NCI-H524 (cell line): ENCODE data around the gene SLC5A12.

Source experiments
- DNase-seq, 2 experiments: peaks; one replicate each; lab custom pipeline; 2025; lab: John Stamatoyannopoulos, UW

Gene SLC5A12

DNA sequence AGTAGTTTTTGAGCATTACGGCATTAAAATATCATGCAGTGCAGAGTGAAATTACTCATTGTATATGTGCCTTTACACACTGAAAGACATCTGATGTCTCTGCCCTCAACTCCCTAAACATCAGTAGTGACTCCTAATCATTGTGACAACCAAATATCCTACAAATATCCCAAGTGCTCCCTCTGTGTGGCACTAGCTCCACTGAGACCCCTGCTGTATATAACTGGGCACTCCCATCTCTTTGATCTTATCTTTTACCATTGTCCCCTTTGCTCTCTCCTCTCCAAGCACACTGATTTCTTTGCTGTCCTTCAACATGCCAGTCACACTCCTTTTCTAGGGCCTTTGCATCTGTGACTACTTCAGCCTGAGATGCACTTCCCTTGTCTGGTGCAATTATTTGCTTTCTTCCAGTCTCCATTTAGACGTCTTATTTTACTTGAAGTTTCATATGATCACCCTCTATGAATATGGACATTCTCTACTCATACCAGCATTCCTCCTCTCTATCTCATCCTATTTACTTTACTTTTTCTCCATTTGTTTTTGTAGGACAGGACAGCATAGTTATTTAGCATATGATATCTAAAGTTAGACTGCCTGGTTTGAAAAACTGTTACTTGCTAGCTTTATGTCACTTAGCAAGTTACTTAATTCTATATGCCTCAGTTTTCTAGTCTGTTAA lies 2.4 kb downstream of the SLC5A12 start:
- DNase-seq, result no peak

DNA sequence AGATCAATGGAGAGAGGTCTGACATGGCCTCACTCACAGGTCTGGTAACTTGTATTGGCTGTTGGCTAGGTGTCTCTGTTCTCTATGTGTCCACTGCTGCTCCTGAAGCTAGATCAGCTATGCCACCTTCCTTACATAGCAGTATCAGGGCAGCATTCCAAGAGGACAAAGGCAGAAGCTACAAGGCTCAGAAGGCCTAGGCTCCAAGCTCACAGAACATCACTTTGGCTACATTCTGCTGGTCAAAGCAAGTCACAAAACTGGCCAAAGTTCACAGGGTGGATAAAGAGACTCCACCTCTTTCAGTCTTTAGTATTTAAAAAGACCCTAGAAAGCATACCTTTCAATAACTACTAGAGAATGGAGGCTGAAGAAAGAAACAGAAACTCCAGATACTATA lies 4.1 kb downstream of the SLC5A12 start:
- no peak for DNase-seq

DNA sequence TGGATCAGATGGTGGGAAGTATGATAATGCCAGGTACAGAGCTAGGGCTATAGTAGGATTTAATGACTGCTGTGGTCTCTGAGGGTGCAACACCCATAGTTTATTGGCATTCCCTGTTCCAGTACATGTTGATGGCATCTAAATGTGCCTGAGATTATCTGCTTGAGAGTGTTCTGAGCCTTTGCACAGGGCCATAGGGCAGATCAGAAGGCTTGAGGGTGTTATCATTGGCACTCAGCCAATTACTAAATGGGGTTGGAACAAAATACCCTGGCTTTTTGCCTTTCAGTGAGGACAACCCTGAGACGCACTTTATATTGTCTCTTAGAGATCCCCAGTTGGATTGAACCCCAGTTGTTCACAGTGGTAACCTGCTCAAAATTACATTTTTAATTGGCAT lies 6.7 kb downstream of the SLC5A12 start:
- no peak for DNase-seq

DNA sequence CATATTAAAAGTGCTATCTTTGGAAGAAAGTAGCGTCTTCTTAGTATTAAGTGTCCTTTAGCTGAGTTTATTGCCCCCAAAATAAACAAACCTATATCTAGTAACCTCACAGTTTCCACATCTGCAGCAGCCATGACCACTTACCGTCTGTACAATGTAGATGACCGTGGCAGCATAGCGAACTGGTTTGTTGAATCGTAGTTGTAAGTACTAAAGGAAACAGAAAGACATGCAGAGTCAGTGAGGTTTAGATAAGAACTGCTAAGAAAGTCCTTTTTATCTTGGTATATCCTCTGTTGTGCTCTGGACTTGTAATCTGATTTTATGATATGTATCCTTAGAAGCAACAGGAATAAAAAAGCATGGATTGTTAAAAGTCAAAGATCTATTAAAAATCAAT lies 9.4 kb downstream of the SLC5A12 start:
- DNase-seq, result no peak

DNA sequence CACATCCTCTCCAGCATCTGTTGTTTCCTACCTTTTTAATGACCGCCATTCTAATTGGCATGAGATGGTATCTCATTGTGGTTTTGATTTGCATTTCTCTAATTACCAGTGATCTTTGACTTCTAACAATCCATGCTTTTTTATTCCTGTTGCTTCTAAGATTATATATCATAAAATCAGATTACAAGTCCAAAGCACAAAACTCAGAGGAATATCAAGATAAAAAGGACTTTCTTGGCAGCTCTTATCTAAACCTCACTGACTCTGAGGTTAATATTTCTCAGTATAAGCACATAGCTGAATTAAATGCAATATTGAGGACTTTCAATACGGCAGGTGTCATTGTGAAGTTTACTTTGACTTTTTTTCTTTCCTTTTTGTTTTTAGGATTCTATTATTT lies 11.4 kb downstream of the SLC5A12 start:
- no peak for DNase-seq

DNA sequence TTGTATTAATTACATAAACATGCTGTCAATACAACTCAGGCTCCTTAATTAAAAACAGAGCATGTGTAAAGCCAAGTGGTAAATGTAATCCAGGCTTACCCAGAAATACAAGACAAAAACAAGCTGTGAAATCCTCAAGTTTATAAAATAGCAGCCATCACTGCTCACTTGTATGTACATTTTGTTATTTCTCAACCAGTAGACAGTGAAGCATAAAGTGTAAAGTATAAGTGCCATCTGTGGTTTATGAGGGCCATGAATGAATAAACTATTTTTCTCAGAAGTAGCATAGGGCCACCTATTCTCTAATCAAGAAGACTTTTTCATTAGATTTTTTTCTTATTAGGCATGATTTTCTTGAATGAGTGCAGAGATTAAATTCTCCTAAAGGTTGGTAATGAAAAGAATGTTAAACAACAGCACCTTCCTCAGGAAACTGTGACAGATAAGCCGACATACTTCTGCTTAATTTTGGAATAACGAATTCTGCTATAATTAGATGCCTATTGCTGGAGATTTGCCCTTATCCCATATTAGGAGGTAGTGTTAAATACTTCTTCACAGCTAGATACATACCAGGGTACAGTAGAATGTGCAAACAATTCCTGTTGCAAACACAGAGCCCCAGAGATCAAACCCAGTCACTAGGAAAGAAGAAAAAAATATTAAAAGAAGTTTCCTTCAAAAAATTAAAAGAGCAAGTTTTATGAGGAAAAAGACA lies 13.0 kb downstream of the SLC5A12 start:
- no peak for DNase-seq

DNA sequence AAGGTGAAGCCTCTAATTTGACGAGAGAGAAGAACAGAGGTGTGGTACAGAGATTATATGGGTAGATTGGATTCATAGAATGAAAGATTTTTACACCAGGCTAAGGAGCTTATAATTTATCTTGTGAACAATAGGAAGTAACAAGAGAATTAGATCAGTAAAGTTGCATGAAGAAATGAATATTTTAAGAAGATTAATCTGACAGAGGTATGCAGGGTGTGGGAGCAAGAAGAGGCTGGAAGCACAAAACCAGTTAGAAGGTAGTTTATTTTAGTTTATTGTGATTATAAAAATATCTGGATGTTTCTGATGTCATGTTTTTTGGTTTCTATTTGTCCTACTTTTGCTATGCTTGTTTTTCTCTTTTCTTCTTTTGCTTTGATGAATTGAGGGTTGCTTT lies 15.7 kb downstream of the SLC5A12 start:
- DNase-seq, result no peak

DNA sequence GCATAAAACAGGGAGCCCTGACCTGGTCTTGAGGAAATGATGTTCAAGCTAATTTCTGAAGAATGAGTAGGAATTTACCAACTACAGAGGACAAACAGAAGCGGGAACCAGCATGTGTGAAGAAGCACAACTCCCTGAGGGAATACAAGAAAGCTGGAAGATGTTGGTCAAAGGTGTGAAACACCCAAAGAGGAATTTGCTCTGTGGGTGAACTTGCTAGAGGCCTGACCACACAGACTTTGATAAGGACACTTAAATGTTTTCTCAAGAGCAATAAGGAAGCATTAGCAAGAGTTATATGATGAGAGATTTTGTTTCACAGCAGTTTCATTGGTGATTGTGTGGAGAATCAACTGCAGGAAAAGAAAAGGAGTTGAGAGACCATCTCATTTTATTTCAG lies 17.6 kb downstream of the SLC5A12 start:
- DNase-seq, result no peak

DNA sequence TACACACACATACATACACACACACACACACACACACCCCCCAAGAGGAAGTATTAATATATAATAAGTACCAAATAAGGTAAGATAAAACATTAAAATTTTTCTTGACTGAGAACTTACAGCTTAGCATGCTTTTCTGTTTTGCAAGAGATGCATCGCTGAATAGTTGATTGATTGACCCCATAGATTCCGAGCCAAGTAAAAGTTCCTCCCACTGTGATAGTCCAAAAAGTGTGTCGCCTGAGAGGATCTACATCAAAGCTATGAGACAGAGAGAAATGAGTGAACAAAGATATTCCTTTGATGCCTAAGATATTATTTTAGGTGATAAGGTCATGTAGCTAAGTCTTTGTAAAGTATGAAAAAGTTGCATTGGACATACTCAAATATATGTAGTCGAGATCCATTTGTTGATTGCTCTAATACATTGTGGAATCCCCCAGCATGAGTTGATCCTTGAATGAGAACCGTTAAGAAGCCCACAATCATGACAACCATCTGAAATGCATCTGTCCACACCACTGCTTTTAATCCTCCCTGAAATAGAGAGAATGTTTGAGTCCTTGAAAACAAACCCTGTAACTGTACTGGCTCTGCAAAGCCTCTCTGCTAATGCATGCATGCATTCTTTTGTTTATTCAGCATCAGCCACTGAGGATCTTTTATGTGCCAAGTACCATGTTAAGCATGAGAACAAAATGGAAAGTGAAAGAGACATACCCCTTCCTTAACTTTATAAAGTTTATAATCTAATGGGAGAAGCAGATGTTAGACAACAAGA lies 18.3 kb downstream of the SLC5A12 start:
- no peak for DNase-seq

DNA sequence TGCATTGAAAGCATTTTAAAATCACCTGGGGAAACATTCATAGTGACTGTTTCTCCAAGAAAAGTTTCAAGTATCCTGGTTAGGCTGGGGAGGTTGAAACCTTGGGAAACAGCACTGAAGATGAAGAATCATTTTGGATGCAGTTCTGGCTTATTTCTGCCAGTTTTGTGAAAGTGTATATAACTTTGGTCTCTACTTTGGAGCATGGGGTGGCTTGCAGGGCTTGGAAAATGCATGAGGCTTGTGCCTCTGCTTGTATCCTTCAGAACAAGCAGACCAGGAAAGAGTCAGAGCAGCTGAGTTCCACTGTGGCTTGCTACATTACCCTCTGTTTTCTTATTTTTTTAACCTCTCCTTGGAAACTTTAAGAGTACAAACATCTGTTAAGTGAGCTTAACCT lies 19.5 kb downstream of the SLC5A12 start:
- no peak for DNase-seq

DNA sequence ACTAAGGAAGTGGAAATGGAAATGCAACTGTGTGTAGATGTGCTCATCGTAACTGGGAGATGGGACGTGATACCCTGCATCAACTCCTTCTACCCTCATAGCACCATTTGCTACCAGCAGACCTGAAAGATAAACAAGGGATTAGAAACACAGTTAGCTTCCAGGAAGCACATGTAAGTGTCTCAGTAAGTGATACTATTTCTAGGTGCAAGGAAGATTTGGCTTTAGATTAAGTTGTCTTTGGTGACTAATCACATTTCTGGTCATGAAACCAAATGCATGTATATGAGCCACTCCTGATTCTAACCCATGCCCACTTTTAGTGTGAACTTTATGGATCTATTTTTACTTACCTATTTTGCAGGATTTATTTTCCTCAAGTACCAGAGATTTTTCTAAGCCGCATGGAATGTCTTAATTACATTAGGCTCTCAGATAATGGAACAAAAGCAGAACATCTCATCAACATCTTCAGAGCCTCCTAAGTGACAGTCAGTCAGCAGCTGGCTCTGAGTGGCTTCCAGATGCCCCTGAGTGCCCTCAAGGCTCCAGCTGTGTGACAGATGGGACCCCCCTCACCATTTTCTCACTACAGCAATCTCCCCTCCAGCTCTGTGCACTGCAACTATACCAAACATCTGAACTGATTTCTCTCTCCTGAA lies 21.2 kb downstream of the SLC5A12 start:
- DNase-seq, result peak; percentile 14 to 87

DNA sequence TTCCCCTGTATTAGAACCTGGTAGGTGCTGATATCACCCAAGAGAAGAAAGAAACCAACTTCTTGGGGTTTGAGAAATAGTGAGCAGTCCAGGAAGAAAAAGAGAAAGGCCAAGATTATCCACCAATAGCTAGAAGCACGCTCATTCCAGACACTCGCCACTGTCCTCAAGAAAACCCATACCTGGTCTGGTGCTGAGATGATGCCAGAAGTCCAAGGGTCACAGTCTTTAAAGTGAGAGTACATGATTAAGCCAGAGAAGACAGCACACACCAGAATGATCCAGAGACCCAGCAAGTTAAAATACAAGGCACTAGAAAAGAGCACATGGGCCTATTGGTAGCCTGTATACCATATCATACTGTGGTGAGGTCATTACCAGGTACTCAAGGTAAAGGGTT lies 23.6 kb downstream of the SLC5A12 start:
- no peak for DNase-seq

DNA sequence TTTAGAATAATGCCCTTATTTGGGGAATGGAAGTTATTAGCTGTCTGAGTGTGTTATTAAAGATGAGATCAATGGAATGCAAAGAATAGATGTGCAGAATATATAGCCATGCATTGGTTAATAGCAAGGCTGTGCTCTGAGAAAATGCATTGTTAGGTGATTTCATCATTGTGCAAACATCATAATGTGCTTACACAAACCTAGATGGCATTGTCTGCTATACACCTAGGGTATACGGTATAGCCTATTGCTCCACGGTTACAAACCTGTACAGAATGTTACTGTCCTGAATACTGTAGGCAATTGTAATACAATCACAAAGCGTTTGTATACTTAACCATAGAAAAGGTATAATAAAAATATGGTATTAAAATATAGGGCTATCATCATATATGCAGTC lies 25.5 kb downstream of the SLC5A12 start:
- DNase-seq, result no peak

DNA sequence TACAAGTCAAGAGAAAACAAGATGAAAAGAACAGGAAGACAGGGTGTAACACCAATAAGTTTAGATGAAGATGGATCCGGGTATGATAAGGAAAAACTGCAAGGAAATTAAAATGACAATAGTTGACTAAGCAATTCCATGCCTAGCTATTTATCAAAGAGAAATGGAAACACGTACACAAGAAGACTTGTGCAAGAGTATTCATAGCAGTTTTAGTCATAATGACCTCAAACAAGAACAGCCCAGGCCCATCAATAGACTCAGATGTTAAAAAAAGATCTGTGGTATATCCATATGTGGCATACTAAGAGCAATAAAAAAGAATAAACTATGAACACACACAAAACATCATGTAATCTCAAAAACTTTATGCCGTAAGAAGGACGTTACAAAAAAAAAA lies 33.2 kb downstream of the SLC5A12 start:
- no peak for DNase-seq

DNA sequence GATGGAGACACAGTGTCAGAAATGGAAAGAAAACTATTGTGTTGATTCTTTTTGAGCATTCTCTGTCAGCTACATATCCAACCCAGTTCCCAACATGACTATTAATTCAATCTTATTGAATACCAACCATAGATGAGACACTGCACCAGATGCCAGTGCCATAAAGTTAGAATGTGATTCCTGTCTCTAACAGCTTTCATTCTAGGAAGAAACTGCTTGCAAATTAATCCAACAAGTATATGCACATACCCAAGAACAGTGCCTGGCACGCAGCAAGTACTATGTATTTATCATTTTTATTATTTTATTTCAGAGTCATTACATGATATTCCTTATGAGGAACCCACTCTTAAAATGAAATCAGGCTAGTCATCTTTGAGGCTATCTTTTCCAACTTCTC lies 34.5 kb downstream of the SLC5A12 start:
- DNase-seq, result no peak

DNA sequence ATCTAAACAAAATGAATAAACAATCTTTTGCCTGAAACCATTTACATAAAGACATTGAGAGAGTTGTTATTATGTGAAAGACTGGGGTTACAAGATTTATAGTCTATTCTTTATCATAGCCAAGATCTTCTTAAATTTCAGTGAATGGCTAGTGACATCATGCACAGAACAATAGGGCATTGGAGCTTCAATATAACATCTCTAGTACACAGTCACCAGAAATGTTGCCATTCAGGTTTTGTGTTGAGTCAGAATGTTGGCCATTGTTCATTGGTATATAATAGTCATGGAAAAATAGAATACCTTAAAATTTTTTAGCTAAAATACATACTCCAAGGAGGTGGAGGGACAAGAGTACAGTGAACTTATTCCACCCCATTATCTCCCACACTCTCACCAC lies 44.3 kb downstream of the SLC5A12 start:
- no peak for DNase-seq

DNA sequence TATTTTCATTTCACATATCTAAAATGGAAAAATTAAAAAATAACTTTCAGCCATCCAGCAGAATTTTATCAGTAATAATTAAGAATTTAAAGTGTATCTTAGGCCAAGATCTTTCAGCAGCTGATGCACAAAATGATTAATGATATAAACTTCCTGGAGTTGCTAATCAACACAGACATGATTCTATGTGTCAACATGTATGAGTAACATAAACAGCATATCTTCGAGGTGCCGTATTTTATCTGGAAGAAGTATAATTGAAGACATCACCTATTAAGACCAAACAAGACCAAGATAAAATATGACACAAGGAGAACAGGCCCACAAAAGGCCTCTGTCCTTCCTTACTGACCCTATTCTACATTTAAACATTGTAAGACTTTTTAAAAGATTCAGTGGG lies 45.2 kb downstream of the SLC5A12 start:
- DNase-seq, result no peak

DNA sequence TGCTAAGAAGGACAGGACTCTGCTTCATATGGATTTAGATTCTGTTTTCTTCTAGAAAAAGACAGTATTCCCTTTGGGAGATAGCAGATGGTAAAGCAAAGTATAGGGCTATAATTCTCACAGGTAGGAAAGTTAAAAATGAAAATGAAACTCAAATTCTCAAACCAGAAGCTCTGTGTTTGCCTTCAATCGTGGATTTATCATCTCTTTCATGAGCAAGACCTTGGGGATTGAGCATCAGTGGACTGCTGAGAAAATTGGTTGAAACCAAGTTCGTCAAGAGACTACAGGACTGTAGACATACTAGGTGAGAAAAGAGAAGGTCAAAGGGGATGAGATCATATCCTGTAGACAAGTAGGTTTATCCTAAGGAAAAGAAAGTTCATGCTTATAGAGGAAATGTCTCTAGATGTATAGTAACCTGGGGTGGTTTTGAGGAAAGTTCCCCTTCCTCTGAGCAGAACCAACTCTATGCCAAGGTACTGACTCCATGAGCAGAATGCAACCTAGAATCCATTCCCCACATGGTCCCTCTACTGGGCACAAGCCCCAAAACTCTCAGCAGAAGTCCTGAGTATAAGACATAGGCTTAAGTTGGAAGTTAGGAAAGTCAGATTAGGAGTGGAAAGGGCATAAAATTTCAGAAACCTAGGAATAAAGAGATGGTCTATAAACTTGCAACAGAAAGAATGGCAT lies 46.5 kb downstream of the SLC5A12 start:
- DNase-seq, result no peak

DNA sequence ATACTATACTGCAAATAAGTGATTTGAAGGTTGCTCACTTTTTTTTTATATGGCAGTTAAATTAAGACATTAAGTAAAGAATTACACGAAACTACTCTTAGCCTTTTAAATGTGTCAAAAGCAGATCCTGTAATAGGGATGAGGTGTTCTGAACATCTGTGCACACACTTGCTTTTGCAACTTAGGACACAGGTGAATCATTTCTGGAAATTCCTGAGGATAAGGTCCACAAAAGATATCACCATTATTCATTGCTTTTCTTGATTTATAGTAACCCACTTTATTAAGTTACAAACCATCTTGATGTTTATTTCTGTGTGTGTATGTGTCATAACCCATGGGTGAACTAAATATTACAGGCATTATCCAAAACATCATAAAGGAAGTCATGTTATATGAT lies 55.9 kb downstream of the SLC5A12 start:
- DNase-seq, result no peak

DNA sequence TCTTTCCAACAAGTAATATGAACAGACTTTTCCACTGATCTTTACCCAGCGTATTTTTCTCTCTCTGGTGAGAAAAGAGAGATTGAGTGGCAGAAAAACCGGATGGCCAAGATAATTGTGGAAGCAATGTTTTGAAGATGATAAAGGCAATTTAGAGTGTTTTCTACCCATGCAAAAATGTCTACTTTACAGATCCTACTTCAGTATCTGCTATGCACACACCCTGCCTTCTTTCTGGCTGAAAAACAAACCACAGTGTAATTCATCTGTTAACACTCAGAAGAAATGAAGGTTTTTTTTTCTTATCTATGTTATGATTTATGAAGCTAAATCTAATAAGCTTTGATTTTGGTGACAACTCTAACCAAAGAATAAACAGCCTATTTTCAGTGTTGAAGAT lies 56.8 kb downstream of the SLC5A12 start:
- no peak for DNase-seq

DNA sequence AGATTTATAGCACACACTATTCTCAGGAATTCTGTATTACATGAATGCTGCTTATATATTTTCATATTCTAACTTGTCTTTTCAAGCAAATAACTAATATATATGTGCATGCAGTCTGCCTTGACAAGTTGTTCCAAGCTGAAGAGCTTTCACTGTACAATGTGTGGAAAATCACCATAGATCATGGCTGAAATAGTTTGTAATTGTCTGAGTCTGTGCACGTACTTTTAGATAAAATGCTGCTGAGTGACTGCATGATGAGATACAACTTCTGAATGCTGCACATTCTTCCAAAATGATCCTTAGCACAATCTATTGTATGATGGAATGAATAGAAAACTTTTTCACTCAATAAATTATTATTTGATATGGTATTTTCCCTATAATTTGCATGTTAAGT lies 58.9 kb downstream of the SLC5A12 start:
- DNase-seq, result no peak

DNA sequence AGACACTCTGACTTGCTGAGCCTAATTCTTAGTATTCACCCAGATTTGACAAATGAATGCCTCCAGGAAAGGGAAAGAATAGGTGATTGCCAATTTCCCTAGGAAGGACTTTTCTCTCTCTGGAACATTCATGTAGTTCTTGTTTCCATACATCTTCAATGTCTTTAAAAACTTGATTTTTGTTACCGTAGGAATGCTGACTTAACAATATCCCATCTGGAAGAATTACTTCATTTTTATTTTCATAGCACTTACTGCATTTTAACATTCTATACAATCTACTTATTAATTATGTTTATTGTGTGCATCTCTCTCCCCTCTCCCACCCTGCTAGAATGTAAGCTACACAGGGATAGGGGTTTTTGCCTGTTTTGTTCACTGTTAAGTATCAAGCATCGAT lies 66.6 kb downstream of the SLC5A12 start:
- DNase-seq, result no peak
